ENCODE measurements around the gene MEIKIN.
A peak's percentile ranks its signal among the peaks of the same experiment; 100 is the strongest.

Gene MEIKIN

DNA sequence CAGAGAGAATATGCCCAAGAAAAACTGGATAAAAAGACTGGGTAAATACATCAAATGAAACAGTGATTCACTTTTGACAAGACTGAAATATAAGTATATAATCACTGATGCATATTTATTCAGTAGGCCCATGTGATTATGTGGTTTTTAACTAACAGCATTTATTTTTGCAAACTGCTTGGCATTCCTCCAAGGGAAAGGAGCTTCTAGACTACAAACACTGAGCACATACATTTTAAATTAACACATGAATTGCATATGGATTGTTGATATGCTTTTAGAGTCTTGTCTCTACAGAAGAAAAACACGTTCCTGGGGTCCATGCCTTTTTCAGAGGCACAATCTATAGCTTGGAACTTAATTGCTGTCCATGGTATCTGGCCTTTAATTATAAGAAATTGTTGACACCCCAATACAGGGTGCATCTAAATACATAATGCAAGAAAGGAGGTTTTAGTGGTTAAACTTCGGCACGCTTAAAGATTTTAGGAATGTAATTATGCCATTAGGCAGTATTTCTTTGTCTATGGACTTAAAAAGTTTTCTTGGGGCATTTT, 6.9 kb upstream of the MEIKIN start:
- Histone ChIP-seq H3K27ac (no peak overlapping the region), H3K4me3 (no peak overlapping the region), H3K27me3 (no peaks in the 10 kb centered on the region), H3K9me3 (no peaks in the 10 kb centered on the region), H3K9ac (no peak overlapping the region), H3K36me3 (no peaks in the 10 kb centered on the region), H3K4me1 (peaks cover 11% of the 10 kb centered on the region), H4K20me1 (no peaks in the 10 kb centered on the region), H3K4me2 (peak overlapping the region; percentile 10)
- TF ChIP-seq Cebpa-rat (IDR thresholded peaks at IDR 0.05), result no peak

DNA sequence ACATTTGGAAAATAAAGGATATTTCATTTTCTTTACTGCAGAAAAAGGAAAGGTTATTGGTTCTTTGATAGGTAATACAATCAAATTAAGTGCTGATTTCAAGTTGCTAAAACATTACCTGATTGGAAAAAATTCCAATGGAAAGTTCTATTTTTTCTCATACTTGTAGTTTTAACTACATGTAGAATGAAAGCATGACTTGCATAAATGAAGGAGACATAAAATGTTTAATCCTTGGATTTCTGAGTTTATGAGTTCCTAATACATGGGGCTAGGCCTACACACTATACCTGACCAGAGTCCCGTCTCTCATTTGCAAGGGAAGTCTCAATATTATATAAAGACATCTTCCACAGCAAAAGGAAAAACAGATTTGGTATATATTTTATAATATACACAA, 5.2 kb upstream of the MEIKIN start:
- Histone ChIP-seq H4K20me1 (no peaks in the 10 kb centered on the region), H3K36me3 (no peaks in the 10 kb centered on the region), H3K9ac (no peak overlapping the region), H3K27ac (no peak overlapping the region), H3K4me3 (no peak overlapping the region), H3K9me3 (no peaks in the 10 kb centered on the region), H3K4me1 (peaks cover 11% of the 10 kb centered on the region), H3K27me3 (no peaks in the 10 kb centered on the region), H3K4me2 (no peak overlapping the region)
- TF ChIP-seq Cebpa-rat (IDR thresholded peaks at IDR 0.05), result no peak

DNA sequence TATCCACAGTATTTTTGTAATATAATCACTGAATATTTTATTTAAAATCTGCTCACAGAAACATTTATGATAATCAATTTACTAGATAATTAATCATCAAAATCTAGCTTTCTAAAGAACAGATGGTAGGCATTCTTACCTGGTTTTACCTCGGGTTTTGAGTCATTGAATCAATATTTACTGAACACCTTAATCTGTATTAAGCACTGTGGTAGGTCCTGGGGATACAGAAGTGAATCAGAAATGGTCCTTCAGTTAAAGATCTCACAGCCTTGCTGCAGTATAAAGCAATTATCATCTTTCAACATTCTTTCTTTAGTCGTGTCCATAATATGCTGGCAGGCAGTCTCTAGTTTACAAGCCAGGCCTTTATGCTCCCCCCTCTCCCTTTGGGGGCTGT, 2.0 kb upstream of the MEIKIN start:
- H3K27ac ChIP-seq, result no peak overlapping the region
- no peaks in the 10 kb centered on the region for H3K36me3 ChIP-seq
- no peak for TF ChIP-seq Cebpa-rat (IDR thresholded peaks at IDR 0.05)
- no peak overlapping the region for H3K4me3 ChIP-seq
- no peaks in the 10 kb centered on the region for H3K9me3 ChIP-seq
- no peak overlapping the region for H3K9ac ChIP-seq
- H3K27me3 ChIP-seq, result no peaks in the 10 kb centered on the region
- peaks cover 6% of the 10 kb centered on the region for H3K4me1 ChIP-seq
- H3K4me2 ChIP-seq, result no peak overlapping the region
- no peaks in the 10 kb centered on the region for H4K20me1 ChIP-seq

DNA sequence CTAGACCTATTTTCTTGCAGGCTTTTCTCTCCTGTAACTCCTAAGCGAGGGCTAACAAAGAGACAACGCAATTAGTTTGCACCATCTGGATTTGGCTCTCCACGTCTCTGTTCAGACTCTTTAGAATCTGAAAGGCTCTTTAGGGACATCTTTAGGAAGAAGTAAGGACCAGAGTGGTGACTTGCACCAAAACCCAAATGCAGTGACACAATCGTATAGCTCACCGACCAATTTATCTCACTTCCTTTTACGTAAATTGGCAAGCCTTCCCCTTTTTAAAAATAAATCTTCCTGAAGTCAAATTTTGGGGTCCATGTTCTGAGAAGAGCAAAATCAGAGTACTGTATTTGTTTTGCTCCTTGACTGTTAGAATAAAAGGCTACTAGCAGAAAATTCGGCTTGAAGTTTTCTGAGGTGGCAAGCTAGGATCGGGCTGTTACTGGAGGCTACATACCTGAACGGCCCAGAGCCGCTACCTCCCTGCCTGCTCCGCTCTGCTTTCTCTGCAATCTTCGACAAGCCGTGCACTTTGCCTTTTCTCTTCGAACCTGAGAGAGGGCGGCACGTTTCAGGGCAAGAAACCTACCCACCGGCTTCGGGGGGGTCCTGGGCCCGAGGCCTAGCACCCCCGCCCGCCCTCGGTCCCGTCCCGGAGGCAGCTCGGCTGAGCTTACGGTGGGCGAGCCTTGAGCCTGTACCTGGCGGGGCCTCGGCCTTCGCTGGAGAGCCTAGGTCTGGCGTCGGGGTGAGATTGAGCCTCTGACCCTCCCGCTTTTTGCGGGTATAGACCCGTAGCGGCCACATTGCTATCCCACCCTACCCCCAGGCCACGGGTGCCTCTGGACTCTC, 537 bp downstream of the MEIKIN start:
- Histone ChIP-seq H4K20me1 (no peaks in the 10 kb centered on the region), H3K4me2 (no peak overlapping the region), H3K27me3 (no peaks in the 10 kb centered on the region), H3K9ac (no peak overlapping the region), H3K36me3 (no peaks in the 10 kb centered on the region), H3K4me3 (no peak overlapping the region), H3K4me1 (peaks cover 9% of the 10 kb centered on the region), H3K9me3 (no peaks in the 10 kb centered on the region), H3K27ac (no peak overlapping the region)
- no peak for TF ChIP-seq Cebpa-rat (IDR thresholded peaks at IDR 0.05)

DNA sequence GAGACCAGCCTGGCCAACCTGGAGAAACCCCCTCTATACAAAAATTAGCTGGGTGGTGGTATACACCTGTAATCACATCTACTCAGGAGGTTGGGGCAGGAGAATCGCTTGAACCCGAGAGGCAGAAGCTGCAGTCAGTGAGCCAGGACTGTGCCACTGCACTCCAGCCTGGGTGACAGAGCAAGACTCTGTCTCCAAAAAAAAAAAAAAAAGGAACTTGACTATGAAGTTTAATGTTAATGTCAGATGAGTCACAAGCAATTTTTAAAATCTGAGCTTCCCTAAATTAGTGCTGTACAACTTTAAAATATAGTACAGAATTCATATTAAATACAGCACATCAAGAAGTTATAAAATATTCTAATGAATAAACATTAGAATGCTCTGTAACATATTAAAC, 1.5 kb downstream of the MEIKIN start:
- H3K27ac ChIP-seq, result no peak overlapping the region
- H3K27me3 ChIP-seq, result no peaks in the 10 kb centered on the region
- TF ChIP-seq Cebpa-rat (IDR thresholded peaks at IDR 0.05), result no peak
- no peak overlapping the region for H3K4me3 ChIP-seq
- H3K4me2 ChIP-seq, result no peak overlapping the region
- H4K20me1 ChIP-seq, result no peaks in the 10 kb centered on the region
- H3K9ac ChIP-seq, result no peak overlapping the region
- H3K36me3 ChIP-seq, result no peaks in the 10 kb centered on the region
- peaks cover 13% of the 10 kb centered on the region for H3K4me1 ChIP-seq
- H3K9me3 ChIP-seq, result no peaks in the 10 kb centered on the region

DNA sequence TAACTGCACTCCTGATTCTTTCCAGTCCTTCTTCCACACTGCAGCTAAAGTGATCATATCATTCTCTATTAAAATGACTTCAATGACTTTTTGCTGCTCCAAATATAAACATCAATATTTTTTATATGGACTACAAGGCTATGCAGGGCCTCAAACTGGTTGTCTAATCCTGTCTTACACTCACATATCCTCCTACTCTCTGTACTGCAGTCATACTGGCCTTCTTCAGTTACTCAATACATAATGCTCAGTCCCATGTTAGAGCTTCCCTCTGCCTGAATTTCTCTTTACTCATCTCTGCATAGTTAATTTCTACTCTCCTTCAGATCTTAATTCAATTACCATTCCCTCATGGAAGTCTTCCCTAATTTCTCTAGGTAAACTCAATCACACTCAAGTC, 3.4 kb downstream of the MEIKIN start:
- no peaks in the 10 kb centered on the region for H3K9me3 ChIP-seq
- TF ChIP-seq Cebpa-rat (IDR thresholded peaks at IDR 0.05), result no peak
- no peak overlapping the region for H3K27ac ChIP-seq
- no peak overlapping the region for H3K4me2 ChIP-seq
- H3K9ac ChIP-seq, result no peak overlapping the region
- H4K20me1 ChIP-seq, result no peaks in the 10 kb centered on the region
- no peaks in the 10 kb centered on the region for H3K36me3 ChIP-seq
- no peak overlapping the region for H3K4me3 ChIP-seq
- peaks cover 13% of the 10 kb centered on the region for H3K4me1 ChIP-seq
- H3K27me3 ChIP-seq, result no peaks in the 10 kb centered on the region

DNA sequence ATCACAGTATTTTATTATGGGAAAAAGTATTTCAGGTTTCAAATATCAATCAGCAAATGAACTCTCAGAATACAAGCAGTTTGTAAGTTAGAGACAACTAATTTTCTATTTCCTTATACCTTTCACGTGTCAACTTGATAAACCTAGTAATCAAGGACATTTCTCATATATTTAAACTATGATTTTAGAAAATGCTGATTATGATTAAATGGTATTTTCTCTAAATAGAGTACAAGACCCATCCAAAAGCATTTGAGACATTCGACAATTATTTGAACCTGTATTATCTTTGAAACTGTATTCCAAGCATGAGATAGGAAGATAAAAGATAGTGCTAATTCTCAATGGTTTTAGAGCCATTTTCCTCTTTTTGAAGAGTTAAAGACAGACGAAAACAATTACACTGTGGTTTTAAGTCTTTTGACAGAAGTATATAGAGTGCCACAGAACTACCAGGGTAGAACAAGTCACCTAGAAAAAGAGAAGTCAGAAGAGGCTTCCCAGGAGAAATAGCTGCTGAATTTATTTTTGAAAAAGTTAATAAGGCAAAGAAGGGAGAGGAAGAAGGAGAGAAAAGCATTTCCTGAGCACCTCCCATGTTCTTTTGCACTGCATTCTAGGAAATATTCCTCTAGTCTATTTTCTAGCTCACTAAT, 5.6 kb downstream of the MEIKIN start:
- Histone ChIP-seq H3K36me3 (no peaks in the 10 kb centered on the region), H3K4me1 (peaks cover 13% of the 10 kb centered on the region), H3K4me3 (no peak overlapping the region), H3K9me3 (no peaks in the 10 kb centered on the region), H3K9ac (no peak overlapping the region), H3K27me3 (no peaks in the 10 kb centered on the region), H3K27ac (no peak overlapping the region), H3K4me2 (peak overlapping the region; percentile 33), H4K20me1 (no peaks in the 10 kb centered on the region)
- no peak for TF ChIP-seq Cebpa-rat (IDR thresholded peaks at IDR 0.05)

DNA sequence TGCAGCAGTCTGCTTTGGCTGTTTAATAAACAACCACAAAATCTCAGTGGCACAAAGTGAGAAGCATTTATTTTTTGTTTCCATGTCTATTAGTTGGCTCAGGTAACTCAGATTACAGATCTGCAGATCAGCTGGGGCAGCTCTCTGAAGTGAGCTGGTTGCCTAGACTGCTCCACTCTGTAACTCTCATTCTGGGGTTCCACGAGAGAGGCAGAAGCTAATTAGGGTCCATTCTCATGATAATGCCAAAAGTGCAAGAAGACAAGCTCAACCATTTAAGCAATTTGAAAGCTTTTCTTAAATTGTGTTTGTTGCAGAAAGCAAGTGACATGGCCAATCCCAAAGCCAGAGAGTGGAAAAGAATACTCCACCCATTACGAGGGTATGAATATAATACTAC, 13.2 kb downstream of the MEIKIN start:
- no peaks in the 10 kb centered on the region for H4K20me1 ChIP-seq
- no peak overlapping the region for H3K4me3 ChIP-seq
- H3K9ac ChIP-seq, result no peak overlapping the region
- no peaks in the 10 kb centered on the region for H3K4me1 ChIP-seq
- no peak overlapping the region for H3K27ac ChIP-seq
- H3K36me3 ChIP-seq, result no peaks in the 10 kb centered on the region
- H3K4me2 ChIP-seq, result no peak overlapping the region
- H3K9me3 ChIP-seq, result peaks cover 11% of the 10 kb centered on the region
- no peak for TF ChIP-seq Cebpa-rat (IDR thresholded peaks at IDR 0.05)
- no peaks in the 10 kb centered on the region for H3K27me3 ChIP-seq

DNA sequence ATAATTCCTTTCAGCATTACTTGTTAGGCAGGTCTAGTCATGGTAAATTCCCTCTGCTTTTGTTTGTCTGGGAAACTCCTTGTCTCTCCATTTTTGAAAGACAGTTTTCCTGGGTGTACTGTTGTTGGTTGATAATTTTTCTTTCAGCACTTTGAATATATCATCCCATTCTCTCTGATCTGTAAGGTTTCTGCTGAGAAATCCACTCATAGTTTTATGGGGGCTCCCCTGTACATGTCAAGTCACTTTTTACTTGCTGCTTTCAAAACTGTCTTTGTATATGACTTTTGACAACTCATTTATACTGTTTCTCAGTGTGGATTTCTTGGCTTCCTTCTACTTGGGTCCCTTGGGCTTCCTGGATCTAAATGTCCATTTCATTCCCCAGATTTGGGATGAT, 16.5 kb downstream of the MEIKIN start:
- no peaks in the 10 kb centered on the region for H4K20me1 ChIP-seq
- H3K9ac ChIP-seq, result no peak overlapping the region
- no peak for TF ChIP-seq Cebpa-rat (IDR thresholded peaks at IDR 0.05)
- no peaks in the 10 kb centered on the region for H3K36me3 ChIP-seq
- peaks cover 24% of the 10 kb centered on the region for H3K9me3 ChIP-seq
- H3K27me3 ChIP-seq, result no peaks in the 10 kb centered on the region
- H3K4me3 ChIP-seq, result no peak overlapping the region
- H3K4me2 ChIP-seq, result no peak overlapping the region
- no peak overlapping the region for H3K27ac ChIP-seq
- H3K4me1 ChIP-seq, result no peaks in the 10 kb centered on the region

DNA sequence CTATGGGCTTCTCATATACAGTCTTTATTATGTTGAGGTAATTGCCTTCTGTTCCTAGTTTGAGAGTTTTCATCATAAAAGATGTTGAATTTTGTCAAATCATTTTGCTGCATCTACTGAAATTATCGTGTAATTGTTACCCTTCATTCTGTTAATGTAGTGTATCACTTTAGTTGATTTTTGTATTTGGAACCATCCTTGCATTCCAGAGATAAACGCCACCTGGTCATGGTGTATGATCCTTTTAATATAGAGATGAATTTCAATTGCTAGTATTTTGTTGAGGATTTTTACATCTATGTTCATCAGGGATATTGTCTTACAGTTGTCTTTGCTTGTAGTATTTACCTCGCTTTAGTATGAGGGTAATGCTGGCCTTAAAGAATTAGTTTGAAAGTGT, 19.3 kb downstream of the MEIKIN start:
- no peak for TF ChIP-seq Cebpa-rat (IDR thresholded peaks at IDR 0.05)
- no peak overlapping the region for H3K4me2 ChIP-seq
- H3K36me3 ChIP-seq, result no peaks in the 10 kb centered on the region
- no peaks in the 10 kb centered on the region for H4K20me1 ChIP-seq
- H3K9me3 ChIP-seq, result peaks cover 24% of the 10 kb centered on the region
- H3K9ac ChIP-seq, result no peak overlapping the region
- no peak overlapping the region for H3K4me3 ChIP-seq
- H3K27me3 ChIP-seq, result no peaks in the 10 kb centered on the region
- H3K27ac ChIP-seq, result no peak overlapping the region
- no peaks in the 10 kb centered on the region for H3K4me1 ChIP-seq
